HEK293 (cell line): ENCODE measurements around the gene ITGA3.

ENCODE experiments used
- HOXA7 ChIP-seq: sonication (generic); formaldehyde crosslinking; IDR thresholded peaks from 2 replicates; pipeline ENCODE4 v1.8.1; 2022; ENCODE audit warnings: missing genetic modification reagents, borderline replicate concordance
- KLF1 ChIP-seq: fragments of 450-650 bp; formaldehyde crosslinking; IDR thresholded peaks from 2 replicates; pipeline ENCODE4 v1.5.1; 2016; ENCODE audit warnings: missing biosample characterization, missing genetic modification characterization
- MEIS1 ChIP-seq: sonication (generic); formaldehyde crosslinking; IDR thresholded peaks from 2 replicates; pipeline ENCODE4 v1.8.1; 2022; ENCODE audit warnings: missing genetic modification reagents, mild to moderate bottlenecking, borderline replicate concordance
- SP2 ChIP-seq: fragments of 450-650 bp; formaldehyde crosslinking; IDR thresholded peaks from 2 replicates; pipeline ENCODE4 v1.5.1; 2016; ENCODE audit warnings: missing biosample characterization, missing genetic modification characterization
- ZNF274 ChIP-seq, 2 experiments: fragments of 200-500 bp in 1 of 2; fragments of 450-650 bp in 1 of 2; sonication (Bioruptor generic) in 1 of 2; formaldehyde crosslinking in 1 of 2; IDR thresholded peaks; 2 replicates each; pipeline versions ENCODE4 v1.5.1 to v1.6.1; 2014 to 2016; ENCODE audit warnings: borderline replicate concordance in 1 of 2, inconsistent platforms in 1 of 2, low read length in 1 of 2, missing biosample characterization in 1 of 2, missing genetic modification characterization in 1 of 2
- ZNF549 ChIP-seq: fragments of 450-650 bp; IDR thresholded peaks from 2 replicates; pipeline ENCODE4 v1.5.1; 2018; ENCODE audit warnings: missing biosample characterization, missing genetic modification characterization, mild to moderate bottlenecking, inconsistent platforms, moderate library complexity
- TF ChIP-seq, protein P1 (sequence below): fragments of 450-650 bp; formaldehyde crosslinking; IDR thresholded peaks from 2 replicates; pipeline ENCODE4 v1.5.1; 2016; ENCODE audit warnings: missing biosample characterization, missing genetic modification characterization
- TF ChIP-seq, protein P2 (sequence below): fragments of 450-650 bp; formaldehyde crosslinking; IDR thresholded peaks from 2 replicates; pipeline ENCODE4 v1.5.1; 2017; ENCODE audit warnings: missing biosample characterization, missing genetic modification characterization

DNA sequence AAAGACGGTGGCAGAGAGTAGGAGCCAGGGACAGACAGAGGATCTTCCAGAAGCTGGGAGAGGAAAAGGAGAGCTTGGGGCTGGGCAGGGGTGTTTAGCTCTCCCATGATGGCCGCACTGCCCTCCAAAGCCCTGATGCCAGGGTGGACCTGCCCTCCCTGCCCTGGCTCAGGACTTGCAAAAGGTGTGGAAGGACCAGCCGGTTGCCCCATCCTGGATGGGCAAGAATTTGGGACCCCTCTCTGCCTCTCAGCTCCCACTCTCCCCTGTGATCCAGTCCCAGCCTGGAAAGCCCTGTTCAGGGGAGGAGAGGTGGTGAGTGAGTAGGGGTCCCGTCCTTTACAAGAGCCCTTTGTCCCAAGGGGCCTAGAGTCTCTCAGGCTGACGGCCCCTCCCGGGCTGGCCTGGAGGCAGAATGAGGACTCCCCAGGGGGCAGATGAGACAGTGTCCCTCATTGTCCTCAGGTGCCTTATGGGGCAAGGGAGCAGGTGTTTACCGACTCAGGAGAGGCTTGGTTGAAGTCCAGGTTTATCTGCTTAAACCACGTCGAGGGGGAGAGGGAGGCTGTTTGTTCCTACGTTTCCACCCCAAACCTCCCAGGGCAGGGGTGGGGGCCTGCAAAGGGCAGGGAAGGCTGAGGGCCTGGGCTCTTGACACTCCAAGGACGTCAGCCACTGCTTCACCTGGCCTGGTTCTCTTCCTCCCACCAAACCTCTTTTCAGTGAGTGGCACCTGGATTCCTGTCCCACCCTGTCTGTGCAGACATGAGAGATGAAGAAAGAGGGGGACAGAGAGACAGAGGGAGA lies 19.3 kb upstream of the ITGA3 start:
- TF ChIP-seq HOXA7 (no peak), ZNF274 (IDR thresholded peaks at IDR 0.05; ENCODE audit: low read length) (no peak), ZNF274 (tag by site-specific recombination; IDR thresholded peaks at IDR 0.05; ENCODE audit: borderline replicate concordance) (no peak), KLF1 (tag by site-specific recombination) (no peak), MEIS1 (CRISPR knock-in tag) (no peak), SP2 (tag by site-specific recombination) (no peak), ZNF549 (tag by site-specific recombination) (no peak)
- TF ChIP-seq, protein P1, sequence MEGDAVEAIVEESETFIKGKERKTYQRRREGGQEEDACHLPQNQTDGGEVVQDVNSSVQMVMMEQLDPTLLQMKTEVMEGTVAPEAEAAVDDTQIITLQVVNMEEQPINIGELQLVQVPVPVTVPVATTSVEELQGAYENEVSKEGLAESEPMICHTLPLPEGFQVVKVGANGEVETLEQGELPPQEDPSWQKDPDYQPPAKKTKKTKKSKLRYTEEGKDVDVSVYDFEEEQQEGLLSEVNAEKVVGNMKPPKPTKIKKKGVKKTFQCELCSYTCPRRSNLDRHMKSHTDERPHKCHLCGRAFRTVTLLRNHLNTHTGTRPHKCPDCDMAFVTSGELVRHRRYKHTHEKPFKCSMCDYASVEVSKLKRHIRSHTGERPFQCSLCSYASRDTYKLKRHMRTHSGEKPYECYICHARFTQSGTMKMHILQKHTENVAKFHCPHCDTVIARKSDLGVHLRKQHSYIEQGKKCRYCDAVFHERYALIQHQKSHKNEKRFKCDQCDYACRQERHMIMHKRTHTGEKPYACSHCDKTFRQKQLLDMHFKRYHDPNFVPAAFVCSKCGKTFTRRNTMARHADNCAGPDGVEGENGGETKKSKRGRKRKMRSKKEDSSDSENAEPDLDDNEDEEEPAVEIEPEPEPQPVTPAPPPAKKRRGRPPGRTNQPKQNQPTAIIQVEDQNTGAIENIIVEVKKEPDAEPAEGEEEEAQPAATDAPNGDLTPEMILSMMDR = no peak
- TF ChIP-seq, protein P2, sequence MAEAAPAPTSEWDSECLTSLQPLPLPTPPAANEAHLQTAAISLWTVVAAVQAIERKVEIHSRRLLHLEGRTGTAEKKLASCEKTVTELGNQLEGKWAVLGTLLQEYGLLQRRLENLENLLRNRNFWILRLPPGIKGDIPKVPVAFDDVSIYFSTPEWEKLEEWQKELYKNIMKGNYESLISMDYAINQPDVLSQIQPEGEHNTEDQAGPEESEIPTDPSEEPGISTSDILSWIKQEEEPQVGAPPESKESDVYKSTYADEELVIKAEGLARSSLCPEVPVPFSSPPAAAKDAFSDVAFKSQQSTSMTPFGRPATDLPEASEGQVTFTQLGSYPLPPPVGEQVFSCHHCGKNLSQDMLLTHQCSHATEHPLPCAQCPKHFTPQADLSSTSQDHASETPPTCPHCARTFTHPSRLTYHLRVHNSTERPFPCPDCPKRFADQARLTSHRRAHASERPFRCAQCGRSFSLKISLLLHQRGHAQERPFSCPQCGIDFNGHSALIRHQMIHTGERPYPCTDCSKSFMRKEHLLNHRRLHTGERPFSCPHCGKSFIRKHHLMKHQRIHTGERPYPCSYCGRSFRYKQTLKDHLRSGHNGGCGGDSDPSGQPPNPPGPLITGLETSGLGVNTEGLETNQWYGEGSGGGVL (tag by site-specific recombination) = no peak
